OCI-LY1 (cell line): Measurements from ENCODE around the gene REXO4.
"Not testable (repeated sequence)": the region's sequence is repeated elsewhere in the genome, so short reads cannot be mapped to it uniquely, and the experiment has no call there.

Experiments used
- H2AFZ ChIP-seq: fragments of 200-600 bp; sonication (generic), shearing (Covaris generic); 2 replicates; pipeline ENCODE4 v1.6.0; 2014; ENCODE audit warnings: antibody characterized with exemption, mild to moderate bottlenecking, low read length
- H3F3A ChIP-seq: fragments of 200-600 bp; sonication (generic), shearing (Covaris generic); 2 replicates; pipeline ENCODE4 v1.6.0; 2014; ENCODE audit warnings: mild to moderate bottlenecking, antibody characterized with exemption, low read length, moderate library complexity; ENCODE audit not compliant: insufficient read depth
- H3K27ac ChIP-seq: fragments of 200-600 bp; sonication (generic); 2 replicates; pipeline ENCODE4 v1.5.1; 2014; ENCODE audit warnings: low read length, mixed run types, mild to moderate bottlenecking, low read depth; ENCODE audit not compliant: poor library complexity, severe bottlenecking
- H3K27me3 ChIP-seq: fragments of 200-600 bp; sonication (generic); 2 replicates; pipeline ENCODE4 v1.6.0; 2014; ENCODE audit warnings: antibody characterized with exemption, mild to moderate bottlenecking, low read length, moderate library complexity; ENCODE audit not compliant: insufficient read depth
- H3K36me3 ChIP-seq: fragments of 200-600 bp; sonication (generic); 2 replicates; pipeline ENCODE4 v1.6.1; 2014; ENCODE audit warnings: mild to moderate bottlenecking, antibody characterized with exemption, low read length, moderate library complexity, mixed read lengths; ENCODE audit not compliant: insufficient read depth
- H3K4me1 ChIP-seq: fragments of 200-600 bp; sonication (generic); 2 replicates; pipeline ENCODE4 v1.5.1; 2014; ENCODE audit warnings: mild to moderate bottlenecking, low read length, moderate library complexity; ENCODE audit not compliant: insufficient read depth, severe bottlenecking
- H3K4me2 ChIP-seq: fragments of 200-600 bp; sonication (generic), shearing (Covaris generic); 2 replicates; pipeline ENCODE4 v1.6.1; 2014; ENCODE audit warnings: low read length
- H3K4me3 ChIP-seq: fragments of 200-600 bp; sonication (generic); 2 replicates; pipeline ENCODE4 v1.5.1; 2014; ENCODE audit warnings: low read length, low read depth, mild to moderate bottlenecking, mixed read lengths; ENCODE audit not compliant: poor library complexity, severe bottlenecking
- H3K79me2 ChIP-seq: fragments of 200-600 bp; shearing (Covaris generic); 2 replicates; pipeline ENCODE4 v1.6.1; 2016; ENCODE audit warnings: mixed run types, low read length, mixed read lengths; ENCODE audit not compliant: insufficient read depth
- H3K9ac ChIP-seq: fragments of 200-600 bp; sonication (generic), shearing (Covaris generic); 2 replicates; pipeline ENCODE4 v1.6.1; 2014; ENCODE audit warnings: mild to moderate bottlenecking, low read length, mixed read lengths
- H3K9me2 ChIP-seq: fragments of 200-600 bp; sonication (generic), shearing (Covaris generic); 2 replicates; pipeline ENCODE4 v1.6.1; 2014; ENCODE audit warnings: low read depth, mild to moderate bottlenecking, low read length, mixed read lengths
- H3K9me3 ChIP-seq: fragments of 200-600 bp; shearing (Covaris generic); 2 replicates; pipeline ENCODE4 v1.6.1; 2014; ENCODE audit warnings: low read length, mixed read lengths
- H4K20me1 ChIP-seq: fragments of 200-600 bp; sonication (generic), shearing (Covaris generic); 2 replicates; pipeline ENCODE4 v1.6.0; 2016; ENCODE audit warnings: mild to moderate bottlenecking, low read length; ENCODE audit not compliant: insufficient read depth
- EZH2 ChIP-seq: fragments of 200-600 bp; sonication (generic), shearing (Covaris generic); IDR thresholded peaks from 2 replicates; pipeline ENCODE4 v1.8.0; 2017; ENCODE audit warnings: borderline replicate concordance, mixed run types, mild to moderate bottlenecking, antibody characterized with exemption, low read length, moderate library complexity, mixed read lengths
- TF ChIP-seq, protein P1 (sequence below): fragments of 200-600 bp; sonication (generic), shearing (Covaris generic); IDR thresholded peaks from 2 replicates; pipeline ENCODE4 v1.5.1; 2017; ENCODE audit warnings: mild to moderate bottlenecking, antibody characterized with exemption, low read length, moderate library complexity, mixed read lengths

Gene REXO4

DNA sequence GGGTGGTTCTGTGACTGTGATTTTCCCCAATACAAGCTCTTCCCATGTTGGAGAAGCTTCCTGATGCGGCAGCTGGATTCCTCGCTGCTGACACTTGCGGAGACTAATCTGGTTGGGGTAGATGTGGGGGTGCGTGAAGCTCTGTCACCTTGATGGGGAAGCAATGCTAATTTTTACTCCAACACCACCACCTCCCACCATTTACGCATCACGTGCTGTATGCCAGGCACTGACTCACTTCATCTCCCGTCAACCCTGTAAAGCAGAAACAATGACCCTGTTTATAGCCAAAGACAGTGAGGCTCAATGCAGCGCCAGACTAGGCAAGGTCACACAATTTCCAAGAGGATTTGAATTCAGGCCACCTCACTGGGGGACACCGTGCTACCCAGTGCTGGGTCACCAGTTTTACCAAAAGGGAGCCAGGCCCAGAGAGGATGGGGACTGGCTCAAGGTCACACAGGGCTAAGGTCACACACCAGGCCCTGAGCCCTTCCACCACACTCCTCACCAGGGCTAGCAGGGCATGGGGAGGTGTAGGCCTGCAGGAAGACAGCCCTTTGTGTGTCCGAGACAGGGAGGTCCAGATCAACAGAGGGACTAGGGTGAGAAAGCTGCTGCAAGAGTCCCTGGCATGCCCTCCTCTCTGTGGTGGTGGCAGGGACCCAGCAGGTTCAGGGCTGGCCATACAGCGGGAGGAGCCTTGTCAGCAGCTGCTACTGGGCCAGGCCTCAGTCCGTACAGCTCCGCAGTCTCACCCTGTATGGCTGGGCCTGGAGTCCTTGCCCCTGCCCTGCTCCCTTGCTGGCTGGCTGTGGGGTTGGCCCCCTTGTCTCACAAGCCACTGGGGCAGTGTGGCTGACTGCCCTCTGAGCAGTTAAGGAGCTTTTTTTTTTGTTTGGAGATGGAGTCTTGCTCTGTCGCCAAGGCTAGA is 38.4 kb downstream of the REXO4 start:
- H3K4me3 ChIP-seq: no peak overlapping the region
- H3K4me2 ChIP-seq: no peak overlapping the region

DNA sequence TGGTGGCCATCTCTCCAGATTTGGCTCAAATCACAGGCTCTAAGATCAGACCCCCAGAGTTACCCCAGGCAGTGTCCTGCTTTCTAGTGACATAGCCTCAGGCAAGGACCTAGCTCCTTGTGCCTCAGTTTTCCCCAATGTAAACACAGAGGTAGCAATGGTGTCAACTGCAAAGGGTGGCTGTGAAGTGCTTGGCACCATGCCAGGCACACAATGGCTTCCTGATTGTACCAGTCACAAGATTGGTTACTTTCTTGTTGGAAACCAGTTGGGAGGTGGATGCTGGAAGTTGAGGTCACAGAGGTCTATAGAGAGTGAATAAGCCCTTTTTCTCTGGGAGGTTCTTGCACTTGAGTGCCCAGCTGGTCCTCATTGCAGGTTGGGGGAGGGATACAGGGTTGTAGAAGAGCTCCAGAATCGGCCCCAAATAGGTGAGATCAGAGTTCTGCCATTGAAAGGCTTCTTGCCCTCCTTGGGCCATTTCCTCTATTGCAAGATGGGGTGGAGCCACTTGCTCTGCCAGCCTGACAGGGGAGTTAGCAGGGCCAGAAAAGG is 39.3 kb downstream of the REXO4 start:
- Histone ChIP-seq H3K79me2 (peaks cover 15% of the 10 kb centered on the region), H2AFZ (no peak overlapping the region), H3F3A (no peaks in the 10 kb centered on the region), H3K4me3 (no peak overlapping the region), H3K4me1 (peaks cover 14% of the 10 kb centered on the region), H4K20me1 (no peaks in the 10 kb centered on the region), H3K4me2 (no peak overlapping the region), H3K9me3 (no peaks in the 10 kb centered on the region), H3K27ac (no peak overlapping the region), H3K9me2 (no peaks in the 10 kb centered on the region), H3K9ac (no peak overlapping the region), H3K36me3 (no peaks in the 10 kb centered on the region), H3K27me3 (no peaks in the 10 kb centered on the region; the same call in 1 of the 2 replicates)
- TF ChIP-seq, protein P1, sequence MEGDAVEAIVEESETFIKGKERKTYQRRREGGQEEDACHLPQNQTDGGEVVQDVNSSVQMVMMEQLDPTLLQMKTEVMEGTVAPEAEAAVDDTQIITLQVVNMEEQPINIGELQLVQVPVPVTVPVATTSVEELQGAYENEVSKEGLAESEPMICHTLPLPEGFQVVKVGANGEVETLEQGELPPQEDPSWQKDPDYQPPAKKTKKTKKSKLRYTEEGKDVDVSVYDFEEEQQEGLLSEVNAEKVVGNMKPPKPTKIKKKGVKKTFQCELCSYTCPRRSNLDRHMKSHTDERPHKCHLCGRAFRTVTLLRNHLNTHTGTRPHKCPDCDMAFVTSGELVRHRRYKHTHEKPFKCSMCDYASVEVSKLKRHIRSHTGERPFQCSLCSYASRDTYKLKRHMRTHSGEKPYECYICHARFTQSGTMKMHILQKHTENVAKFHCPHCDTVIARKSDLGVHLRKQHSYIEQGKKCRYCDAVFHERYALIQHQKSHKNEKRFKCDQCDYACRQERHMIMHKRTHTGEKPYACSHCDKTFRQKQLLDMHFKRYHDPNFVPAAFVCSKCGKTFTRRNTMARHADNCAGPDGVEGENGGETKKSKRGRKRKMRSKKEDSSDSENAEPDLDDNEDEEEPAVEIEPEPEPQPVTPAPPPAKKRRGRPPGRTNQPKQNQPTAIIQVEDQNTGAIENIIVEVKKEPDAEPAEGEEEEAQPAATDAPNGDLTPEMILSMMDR: no peak
- no peak for TF ChIP-seq EZH2

More for the DNA sequence above, 38.4 kb downstream of the REXO4 start:
- Histone ChIP-seq H3K27me3 (no peaks in the 10 kb centered on the region; the same call in 1 of the 2 replicates), H3K4me1 (peaks cover 14% of the 10 kb centered on the region), H2AFZ (no peak overlapping the region), H3F3A (no peaks in the 10 kb centered on the region), H3K36me3 (no peaks in the 10 kb centered on the region), H4K20me1 (no peaks in the 10 kb centered on the region), H3K9me2 (no peaks in the 10 kb centered on the region), H3K27ac (no peak overlapping the region), H3K9ac (no peak overlapping the region), H3K9me3 (no peaks in the 10 kb centered on the region), H3K79me2 (peaks cover 12% of the 10 kb centered on the region)
- TF ChIP-seq, protein P1: no peak
- no peak for TF ChIP-seq EZH2

DNA sequence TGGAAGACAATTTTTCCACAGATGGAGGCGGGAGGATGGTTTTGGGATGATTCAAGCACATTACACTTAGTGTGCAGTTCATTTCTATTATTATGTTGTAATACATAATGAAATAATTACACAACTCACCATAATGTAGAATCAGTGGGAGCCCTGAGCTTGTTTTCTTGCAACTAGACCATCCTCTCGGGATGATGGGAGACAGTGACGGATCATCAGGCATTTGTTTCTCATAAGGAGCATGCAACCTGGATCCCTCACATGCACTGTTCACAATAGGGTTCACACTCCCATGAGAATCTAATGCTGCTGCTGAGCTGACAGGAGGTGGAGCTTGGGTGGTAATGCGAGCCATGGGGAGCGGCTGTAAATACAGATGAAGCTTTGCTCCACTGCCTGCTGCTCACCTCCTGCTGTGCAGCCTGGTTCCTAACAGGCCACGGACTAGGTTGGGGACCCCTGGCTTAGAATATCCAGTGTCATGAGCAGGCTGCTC is 40.0 kb downstream of the REXO4 start:
- H3F3A ChIP-seq: no peaks in the 10 kb centered on the region
- H3K9me3 ChIP-seq: no peaks in the 10 kb centered on the region
- H3K4me2 ChIP-seq: no peak overlapping the region
- no peak overlapping the region for H2AFZ ChIP-seq
- peaks cover 5% of the 10 kb centered on the region; the same call in 1 of the 2 replicates for H3K36me3 ChIP-seq
- H3K4me3 ChIP-seq: no peak overlapping the region
- H3K4me1 ChIP-seq: peaks cover 17% of the 10 kb centered on the region
- no peaks in the 10 kb centered on the region for H4K20me1 ChIP-seq
- H3K9ac ChIP-seq: no peak overlapping the region
- no peak overlapping the region for H3K27ac ChIP-seq
- TF ChIP-seq EZH2: no peak
- TF ChIP-seq, protein P1: no peak
- no peaks in the 10 kb centered on the region; the same call in 1 of the 2 replicates for H3K27me3 ChIP-seq
- H3K9me2 ChIP-seq: no peaks in the 10 kb centered on the region
- peaks cover 15% of the 10 kb centered on the region for H3K79me2 ChIP-seq

DNA sequence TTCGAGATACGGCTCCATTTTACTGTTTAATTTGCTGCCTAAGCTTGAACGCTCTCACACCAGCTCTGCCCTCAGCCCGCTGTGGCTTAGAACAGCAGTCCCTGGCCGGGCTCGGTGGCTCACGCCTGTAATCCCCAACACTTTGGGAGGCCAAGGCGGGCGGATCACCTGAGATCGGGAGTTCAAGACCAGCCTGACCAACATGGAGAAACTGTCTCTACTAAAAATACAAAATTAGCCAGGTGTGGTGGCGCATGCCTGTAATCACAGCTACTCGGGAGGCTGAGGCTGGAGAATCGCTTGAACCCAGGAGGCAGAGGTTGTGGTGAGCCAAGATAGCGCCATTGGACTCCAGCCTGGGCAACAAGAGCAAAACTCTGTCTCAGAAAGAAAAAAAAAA is 40.5 kb downstream of the REXO4 start:
- H3K9me3 ChIP-seq, H3F3A ChIP-seq, H3K27me3 ChIP-seq, H3K36me3 ChIP-seq, H3K27ac ChIP-seq, H4K20me1 ChIP-seq, H3K9ac ChIP-seq, H3K4me3 ChIP-seq, H3K9me2 ChIP-seq, H2AFZ ChIP-seq, H3K4me2 ChIP-seq: not testable (repeated sequence)
- Histone ChIP-seq H3K4me1 (peaks cover 22% of the 10 kb centered on the region), H3K79me2 (peaks cover 15% of the 10 kb centered on the region)
